Measurements from ENCODE around the gene CNGA4.
A peak's percentile ranks its signal among the peaks of the same experiment; 100 is the strongest.
"Not testable (repeated sequence)": the region's sequence is repeated elsewhere in the genome, so short reads cannot be mapped to it uniquely, and the experiment has no call there.

The CNGA4 gene

GRCh38 chr11:6269994-6270393 lies 31.1 kb downstream of the CNGA4 start:
- no peak for DNase-seq

- peak; percentile 26 for DNase-seq
Observed at GRCh38 chr11:6270584-6271246, 31.8 kb downstream of the CNGA4 start.

GRCh38 chr11:6271598-6271997 lies 32.7 kb downstream of the CNGA4 start:
- DNase-seq, result no peak

GRCh38 chr11:6273188-6273587 lies 34.3 kb downstream of the CNGA4 start:
- no peak for DNase-seq

DNA sequence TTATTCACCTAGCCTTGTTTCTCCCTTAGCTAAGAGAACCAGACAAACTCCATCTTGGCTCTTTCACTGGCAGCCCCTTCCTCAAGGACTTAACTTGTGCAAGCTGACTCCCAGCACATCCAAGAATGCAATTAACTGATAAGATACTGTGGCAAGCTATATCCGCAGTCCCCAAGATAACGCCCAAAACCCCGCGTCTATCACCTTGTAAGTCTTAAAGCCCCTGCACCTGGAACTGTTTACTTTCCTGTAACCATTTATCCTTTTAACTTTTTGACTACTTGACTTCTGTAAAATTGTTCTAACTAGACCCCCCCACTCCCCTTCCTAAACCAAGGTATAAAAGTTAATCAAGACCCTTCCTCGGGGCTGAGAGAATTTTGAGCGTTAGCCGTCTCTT lies 41.9 kb downstream of the CNGA4 start:
- not testable (repeated sequence) for DNase-seq

- no peak for DNase-seq
Observed at GRCh38 chr11:6283453-6284023, 44.6 kb downstream of the CNGA4 start.

GRCh38 chr11:6284250-6284649 lies 45.4 kb downstream of the CNGA4 start:
- DNase-seq, result no peak

DNA sequence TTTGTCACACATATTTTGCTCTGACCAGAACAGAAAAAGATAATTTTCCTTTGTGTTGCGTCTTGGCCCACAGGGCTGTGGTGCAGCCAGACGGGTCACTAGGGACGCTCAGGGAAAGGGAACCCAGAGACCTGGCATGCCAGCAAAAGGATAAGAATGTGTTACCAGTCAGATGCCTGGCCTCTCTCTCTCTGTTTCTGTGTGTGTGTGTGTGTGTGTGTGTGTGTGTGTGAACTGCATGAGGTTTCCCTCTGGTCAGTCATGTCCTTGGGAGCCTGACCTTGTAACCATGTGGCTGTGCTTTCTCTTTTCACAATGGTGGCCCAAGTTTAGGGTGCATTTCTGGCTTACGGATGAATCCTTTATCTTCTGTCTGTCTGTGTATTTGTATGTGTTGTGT lies 46.1 kb downstream of the CNGA4 start:
- no peak for DNase-seq

Data from right hindlimb (tissue), 1 donor.